BLaER1 treated with 17β-estradiol and CSF1 and Interleukin-3, amounts not matched to agents 10 nM and 100 nM (cell line): ENCODE data around the gene GABRA1.

ENCODE experiments used
- H3K27ac ChIP-seq, 11 experiments: shearing (Covaris generic); formaldehyde crosslinking; 2 replicates each; pipeline ENCODE4 v1.8.1; 2022
- H3K27me3 ChIP-seq, 11 experiments: shearing (Covaris generic); formaldehyde crosslinking; 2 replicates each; pipeline ENCODE4 v1.8.1; 2022
- H3K36me3 ChIP-seq, 11 experiments: shearing (Covaris generic); formaldehyde crosslinking; 2 replicates each; pipeline ENCODE4 v1.8.1; 2022
- H3K4me1 ChIP-seq, 10 experiments: shearing (Covaris generic); formaldehyde crosslinking; 2 replicates each; pipeline ENCODE4 v1.8.1; 2022
- H3K4me2 ChIP-seq, 11 experiments: shearing (Covaris generic); formaldehyde crosslinking; 2 replicates each; pipeline ENCODE4 v1.8.1; 2022
- H3K4me3 ChIP-seq, 10 experiments: shearing (Covaris generic); formaldehyde crosslinking; 2 replicates each; pipeline ENCODE4 v1.8.1; 2022
- H3K9ac ChIP-seq, 11 experiments: shearing (Covaris generic); formaldehyde crosslinking; 2 replicates each; pipeline ENCODE4 v1.8.1; 2022
- H3K9me3 ChIP-seq, 11 experiments: shearing (Covaris generic); formaldehyde crosslinking; replicated peaks in 1 of 11; 2 replicates each; pipeline ENCODE4 v1.8.1; 2022
- H4K20me1 ChIP-seq, 11 experiments: shearing (Covaris generic); formaldehyde crosslinking; 2 replicates each; pipeline ENCODE4 v1.8.1; 2022
- Cebpa-rat ChIP-seq, 11 experiments: shearing (Covaris generic); IDR thresholded peaks; 2 replicates each; pipeline ENCODE4 v1.8.1; 2022

Gene GABRA1

GRCh38 chr5:161944974-161945373, 97.1 kb downstream of the GABRA1 start:
- no peaks in the 10 kb centered on the region for H3K4me1 ChIP-seq
- TF ChIP-seq Cebpa-rat (IDR thresholded peaks at IDR 0.05): no peak
- no peak overlapping the region for H3K9ac ChIP-seq
- H3K27ac ChIP-seq: no peak overlapping the region
- H3K9me3 ChIP-seq: no peaks in the 10 kb centered on the region
- H3K36me3 ChIP-seq: no peaks in the 10 kb centered on the region
- no peak overlapping the region for H3K4me2 ChIP-seq
- no peaks in the 10 kb centered on the region for H3K27me3 ChIP-seq
- H4K20me1 ChIP-seq: no peaks in the 10 kb centered on the region
- no peak overlapping the region for H3K4me3 ChIP-seq

- no peaks in the 10 kb centered on the region for H3K36me3 ChIP-seq
- H3K9me3 ChIP-seq: no peaks in the 10 kb centered on the region
- no peaks in the 10 kb centered on the region for H3K4me1 ChIP-seq
- TF ChIP-seq Cebpa-rat (IDR thresholded peaks at IDR 0.05): no peak
- H3K9ac ChIP-seq: no peak overlapping the region
- no peaks in the 10 kb centered on the region for H4K20me1 ChIP-seq
- H3K4me3 ChIP-seq: no peak overlapping the region
- H3K27ac ChIP-seq: no peak overlapping the region
- no peak overlapping the region for H3K4me2 ChIP-seq
- no peaks in the 10 kb centered on the region for H3K27me3 ChIP-seq
Observed at GRCh38 chr5:161946911-161947310, 99.0 kb downstream of the GABRA1 start.
